ENCODE measurements around the gene PLA2G4E. TPM values are rescaled to one million over a fixed set of nuclear protein-coding genes. Genes with fewer than 3 reads are reported as not detected.

The PLA2G4E gene
- total RNA-seq, 2 experiments from 2014 or later = not detected

DNA sequence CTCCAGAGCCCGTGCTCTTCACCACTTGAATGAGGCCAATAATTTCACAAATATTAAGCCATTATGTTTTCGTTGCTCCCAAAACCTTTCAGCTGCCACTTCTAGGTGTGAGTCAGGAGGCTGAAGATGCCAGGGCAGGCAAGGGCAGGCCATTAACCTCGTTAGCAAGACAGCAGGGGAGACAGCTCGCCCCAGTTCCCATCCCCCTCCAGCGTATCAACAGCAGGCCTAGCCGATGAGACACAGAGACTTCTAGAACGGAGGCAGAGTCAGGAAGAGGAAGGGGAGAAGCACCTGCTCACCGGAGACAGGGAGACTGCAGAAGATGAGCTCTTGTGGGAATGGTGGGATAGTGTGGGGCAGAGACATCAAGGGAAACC is 28.0 kb upstream of the PLA2G4E start:
- intact Hi-C loops (cut with DNase I, micrococcal nuclease) = no loop called here

DNA sequence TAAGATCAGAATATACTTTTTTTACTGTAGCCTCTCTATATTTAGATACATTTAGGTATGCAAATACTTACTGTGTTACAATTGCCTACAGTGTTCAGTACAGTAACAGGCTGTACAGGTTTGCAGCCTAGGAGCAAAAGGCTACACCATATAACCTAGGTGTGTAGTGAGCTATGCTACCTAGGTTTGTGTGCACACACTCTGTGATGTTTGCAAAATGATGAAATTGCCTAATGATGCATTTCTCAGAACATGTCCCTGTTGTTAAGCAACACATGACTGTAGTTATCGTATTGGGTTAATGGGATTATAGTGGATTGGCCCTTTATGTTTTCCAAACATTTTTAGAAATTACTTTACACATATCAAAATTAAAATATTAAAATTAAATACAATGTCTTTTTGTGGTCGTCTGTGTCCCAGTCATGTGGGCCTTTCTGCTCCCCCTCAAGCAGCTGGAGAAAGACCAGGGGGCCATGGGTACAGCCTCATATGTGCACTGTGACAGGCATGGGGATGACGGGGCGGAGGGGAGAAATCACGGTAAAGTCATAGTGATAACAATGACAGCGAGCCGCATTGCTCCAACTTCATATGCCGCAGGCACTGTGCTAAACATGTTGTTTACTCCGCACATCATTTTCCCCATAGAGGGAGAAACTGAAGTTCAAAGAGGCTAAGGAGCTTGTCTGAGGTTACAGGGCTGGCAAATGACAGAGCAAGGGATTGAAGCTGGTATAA is 27.4 kb upstream of the PLA2G4E start:
- Mint-ChIP-seq H3K4me1 (ENCODE audit: low read depth) (no peaks in the 10 kb centered on the region), H3K27me3 (peaks cover 9% of the 10 kb centered on the region), H3K9me3 (no peaks in the 10 kb centered on the region), H3K36me3 (ENCODE audit: low read depth) (no peaks in the 10 kb centered on the region), H3K4me3 (no peak overlapping the region), H3K27ac (no peak overlapping the region)
- H3K4me3 ChIP-seq (ENCODE audit: low read length) = no peak overlapping the region
- POLR2A ChIA-PET = no interaction called here
- H3K9me3 ChIP-seq (ENCODE audit: control insufficient read depth in 1 of 2, insufficient read depth in 1 of 2, low read length in 2 of 2) = no peaks in the 10 kb centered on the region
- H3K27me3 ChIP-seq (ENCODE audit: control insufficient read depth in 1 of 2, insufficient read depth in 2 of 2, low read length in 2 of 2) = peaks cover 0 to 3% of the 10 kb centered on the region in 2 experiments
- no peaks in the 10 kb centered on the region for H3K4me1 ChIP-seq (ENCODE audit: insufficient read depth, low read length)
- H3K36me3 ChIP-seq (ENCODE audit: insufficient read depth, low read length) = no peaks in the 10 kb centered on the region
- TF ChIP-seq, protein P1, sequence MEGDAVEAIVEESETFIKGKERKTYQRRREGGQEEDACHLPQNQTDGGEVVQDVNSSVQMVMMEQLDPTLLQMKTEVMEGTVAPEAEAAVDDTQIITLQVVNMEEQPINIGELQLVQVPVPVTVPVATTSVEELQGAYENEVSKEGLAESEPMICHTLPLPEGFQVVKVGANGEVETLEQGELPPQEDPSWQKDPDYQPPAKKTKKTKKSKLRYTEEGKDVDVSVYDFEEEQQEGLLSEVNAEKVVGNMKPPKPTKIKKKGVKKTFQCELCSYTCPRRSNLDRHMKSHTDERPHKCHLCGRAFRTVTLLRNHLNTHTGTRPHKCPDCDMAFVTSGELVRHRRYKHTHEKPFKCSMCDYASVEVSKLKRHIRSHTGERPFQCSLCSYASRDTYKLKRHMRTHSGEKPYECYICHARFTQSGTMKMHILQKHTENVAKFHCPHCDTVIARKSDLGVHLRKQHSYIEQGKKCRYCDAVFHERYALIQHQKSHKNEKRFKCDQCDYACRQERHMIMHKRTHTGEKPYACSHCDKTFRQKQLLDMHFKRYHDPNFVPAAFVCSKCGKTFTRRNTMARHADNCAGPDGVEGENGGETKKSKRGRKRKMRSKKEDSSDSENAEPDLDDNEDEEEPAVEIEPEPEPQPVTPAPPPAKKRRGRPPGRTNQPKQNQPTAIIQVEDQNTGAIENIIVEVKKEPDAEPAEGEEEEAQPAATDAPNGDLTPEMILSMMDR (IDR thresholded peaks at IDR 0.05) = no peak
- no peak for ATAC-seq (ENCODE audit: poor library complexity)
- H3K27ac ChIP-seq (ENCODE audit: low read depth in 1 of 2, low read length in 2 of 2) = no peak overlapping the region
- CTCF ChIA-PET = no interaction called here
- intact Hi-C loops (cut with DNase I, micrococcal nuclease) = no loop called here
- DNase-seq = no peak

More for the DNA sequence above, 28.0 kb upstream of the PLA2G4E start:
- no peak overlapping the region for H3K4me3 ChIP-seq (ENCODE audit: low read length)
- ChIA-PET CTCF (no interaction called here), POLR2A (no interaction called here)
- H3K9me3 ChIP-seq (ENCODE audit: control insufficient read depth in 1 of 2, insufficient read depth in 1 of 2, low read length in 2 of 2) = no peaks in the 10 kb centered on the region
- TF ChIP-seq, protein P1 (IDR thresholded peaks at IDR 0.05) = no peak
- no peaks in the 10 kb centered on the region for H3K36me3 ChIP-seq (ENCODE audit: insufficient read depth, low read length)
- no peak for ATAC-seq (ENCODE audit: poor library complexity)
- peaks cover 0 to 4% of the 10 kb centered on the region in 2 experiments for H3K27me3 ChIP-seq (ENCODE audit: control insufficient read depth in 1 of 2, insufficient read depth in 2 of 2, low read length in 2 of 2)
- Mint-ChIP-seq H3K27me3 (peaks cover 9% of the 10 kb centered on the region), H3K4me3 (no peak overlapping the region), H3K9me3 (no peaks in the 10 kb centered on the region), H3K27ac (no peak overlapping the region), H3K36me3 (ENCODE audit: low read depth) (no peaks in the 10 kb centered on the region), H3K4me1 (ENCODE audit: low read depth) (no peaks in the 10 kb centered on the region)
- no peak overlapping the region for H3K27ac ChIP-seq (ENCODE audit: low read depth in 1 of 2, low read length in 2 of 2)
- no peak for DNase-seq
- H3K4me1 ChIP-seq (ENCODE audit: insufficient read depth, low read length) = no peaks in the 10 kb centered on the region

DNA sequence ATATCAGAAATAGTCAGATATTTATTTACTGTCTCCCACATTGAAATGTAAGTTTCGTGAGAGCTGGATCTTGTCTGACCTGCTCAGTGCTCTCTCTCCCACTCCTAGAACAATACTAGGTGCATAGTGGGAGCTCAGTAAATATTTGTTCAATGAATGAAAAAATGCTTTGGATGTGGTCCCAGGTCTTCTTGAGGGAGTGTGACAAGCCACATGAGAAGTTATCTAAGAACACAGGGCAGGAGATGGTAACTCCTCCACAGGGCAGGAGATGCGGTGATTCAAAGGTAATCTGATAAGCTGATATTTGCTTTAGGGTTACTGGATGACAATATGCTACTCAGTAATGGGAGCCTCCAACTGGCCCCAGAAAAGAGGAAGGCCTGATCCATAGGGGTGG is 25.8 kb upstream of the PLA2G4E start:
- H3K4me1 Mint-ChIP-seq (ENCODE audit: low read depth) = no peaks in the 10 kb centered on the region
- H3K9me3 ChIP-seq (ENCODE audit: control insufficient read depth in 1 of 2, insufficient read depth in 1 of 2, low read length in 2 of 2) = no peaks in the 10 kb centered on the region
- ChIA-PET POLR2A (no interaction called here), CTCF (no interaction called here)
- H3K4me3 ChIP-seq (ENCODE audit: low read length) = no peak overlapping the region
- H3K4me1 ChIP-seq (ENCODE audit: insufficient read depth, low read length) = no peaks in the 10 kb centered on the region
- no peak overlapping the region for H3K4me3 Mint-ChIP-seq
- no peaks in the 10 kb centered on the region for H3K36me3 ChIP-seq (ENCODE audit: insufficient read depth, low read length)
- H3K27ac ChIP-seq (ENCODE audit: low read depth in 1 of 2, low read length in 2 of 2) = no peak overlapping the region
- TF ChIP-seq, protein P1 (IDR thresholded peaks at IDR 0.05) = no peak
- no peak overlapping the region for H3K27ac Mint-ChIP-seq
- ATAC-seq (ENCODE audit: poor library complexity) = no peak
- no peaks in the 10 kb centered on the region for H3K36me3 Mint-ChIP-seq (ENCODE audit: low read depth)
- DNase-seq = no peak
- intact Hi-C loops (cut with DNase I, micrococcal nuclease) = no loop called here
- no peaks in the 10 kb centered on the region for H3K9me3 Mint-ChIP-seq
- H3K27me3 ChIP-seq (ENCODE audit: control insufficient read depth in 1 of 2, insufficient read depth in 2 of 2, low read length in 2 of 2) = no peaks in the 10 kb centered on the region
- peaks cover 5% of the 10 kb centered on the region for H3K27me3 Mint-ChIP-seq

All from CD4-positive, alpha-beta T cell (primary cell).